HG03565 (cell line): ENCODE results near the gene FUT7.
"Not testable (repeated sequence)": the region's sequence is repeated elsewhere in the genome, so short reads cannot be mapped to it uniquely, and the experiment has no call there.

Experiments used
- ATAC-seq: cut with Tn5 transposase; IDR thresholded peaks from one replicate; pipeline ENCODE4 v1.9.1; 2021; ENCODE audit warnings: mild to moderate bottlenecking, moderate library complexity; ENCODE audit not compliant: unreplicated experiment

The FUT7 gene

DNA sequence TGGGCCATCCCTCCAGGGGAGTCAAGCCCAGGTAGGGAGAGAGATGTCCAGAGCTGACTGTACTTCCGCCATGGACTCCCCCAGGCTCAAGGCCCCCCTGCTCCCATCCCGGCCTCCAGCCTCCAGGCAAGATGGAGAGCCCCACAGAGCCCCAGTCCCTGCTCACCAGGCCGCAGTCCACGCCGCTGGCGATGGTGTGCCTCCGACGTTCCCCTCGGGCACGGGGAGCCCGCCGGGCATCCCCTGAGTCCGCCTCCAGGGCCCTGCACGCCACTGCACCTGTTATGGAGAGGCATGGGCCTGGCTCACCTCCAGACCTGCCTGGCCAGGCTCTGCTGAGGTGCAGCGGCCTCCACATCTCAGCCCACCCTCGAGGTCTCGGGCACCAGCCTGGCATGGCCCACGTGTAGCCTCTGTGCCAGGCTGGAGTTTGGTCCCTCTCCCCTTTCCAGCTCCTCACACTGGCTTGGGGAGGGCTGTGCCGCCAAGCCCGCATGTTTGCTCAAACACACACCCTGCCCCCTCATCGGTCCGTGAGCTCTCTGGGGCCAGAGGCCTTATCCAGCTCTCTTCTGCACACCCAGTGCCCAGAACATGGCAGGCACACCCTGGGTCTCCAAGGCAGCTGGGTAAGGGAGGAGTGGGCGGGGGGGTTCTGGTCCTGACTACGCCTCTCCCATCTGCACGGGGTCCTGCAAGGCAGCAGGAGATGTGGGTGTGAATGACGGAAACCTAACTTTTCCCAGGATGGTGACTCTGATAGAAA lies 34.4 kb upstream of the FUT7 start:
- ATAC-seq, result no peak

GRCh38 chr9:137065336-137065967 lies 33.6 kb upstream of the FUT7 start:
- no peak for ATAC-seq

- no peak for ATAC-seq
Measured at GRCh38 chr9:137064880-137065164, 32.9 kb upstream of the FUT7 start.

GRCh38 chr9:137064027-137064879 lies 32.4 kb upstream of the FUT7 start:
- no peak for ATAC-seq

DNA sequence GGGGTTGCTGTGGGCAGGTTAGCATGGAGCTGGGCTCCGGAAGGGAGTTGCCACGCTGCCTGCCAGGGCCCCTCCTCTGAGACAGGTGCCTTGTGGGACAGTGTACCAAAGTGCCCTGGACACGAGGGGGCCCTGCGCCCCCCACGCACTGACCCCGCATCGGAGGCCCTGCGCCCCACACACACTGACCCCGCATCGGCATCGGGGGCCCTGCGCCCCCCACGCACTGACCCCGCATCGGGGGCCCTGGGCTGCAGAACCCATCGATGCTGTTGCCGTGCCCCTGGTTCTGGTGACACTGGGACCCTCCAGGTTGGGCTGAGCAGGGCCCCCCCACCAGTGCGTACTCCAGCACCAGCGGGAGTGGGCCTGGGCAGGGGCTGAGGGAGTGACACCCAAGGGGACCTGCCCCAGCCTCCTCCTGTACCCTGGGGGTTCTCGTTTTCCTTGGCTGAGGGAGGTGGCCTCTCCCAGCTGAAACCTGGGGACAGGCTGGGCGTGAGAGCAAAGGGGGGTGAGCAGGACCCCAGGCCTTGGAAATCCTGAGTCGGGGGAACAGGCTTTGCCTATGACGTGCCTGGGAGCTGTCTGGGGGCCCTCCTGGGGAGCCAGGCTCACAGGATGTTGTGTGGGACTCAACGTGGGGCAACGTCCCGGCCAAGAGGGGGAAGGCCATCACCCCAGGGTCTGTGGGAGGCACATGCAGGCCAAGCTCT lies 31.6 kb upstream of the FUT7 start:
- no peak for ATAC-seq

GRCh38 chr9:137062798-137063197 lies 30.9 kb upstream of the FUT7 start:
- ATAC-seq, result not testable (repeated sequence)

DNA sequence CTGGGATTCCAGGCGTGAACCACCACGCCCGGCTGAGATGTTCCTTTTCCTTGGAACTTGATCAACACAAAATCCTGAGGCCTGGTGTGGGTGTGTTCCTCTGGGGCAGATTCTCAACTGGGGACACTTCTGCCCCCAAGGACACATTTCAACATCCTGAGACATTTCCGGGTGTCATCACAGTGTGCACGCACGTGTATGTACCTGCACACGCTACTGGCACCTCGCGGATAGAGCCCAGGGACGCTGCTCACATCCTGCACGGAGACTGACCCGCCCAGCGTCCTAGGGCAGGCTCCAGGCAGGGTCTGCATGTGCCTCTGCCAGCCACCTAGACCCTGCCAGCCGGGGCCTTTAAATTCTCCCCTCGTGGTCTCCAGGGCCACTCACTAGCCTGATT lies 30.5 kb upstream of the FUT7 start:
- ATAC-seq, result no peak

GRCh38 chr9:137058521-137059234 lies 26.8 kb upstream of the FUT7 start:
- ATAC-seq, result no peak

GRCh38 chr9:137057545-137057944 lies 25.7 kb upstream of the FUT7 start:
- ATAC-seq, result no peak

DNA sequence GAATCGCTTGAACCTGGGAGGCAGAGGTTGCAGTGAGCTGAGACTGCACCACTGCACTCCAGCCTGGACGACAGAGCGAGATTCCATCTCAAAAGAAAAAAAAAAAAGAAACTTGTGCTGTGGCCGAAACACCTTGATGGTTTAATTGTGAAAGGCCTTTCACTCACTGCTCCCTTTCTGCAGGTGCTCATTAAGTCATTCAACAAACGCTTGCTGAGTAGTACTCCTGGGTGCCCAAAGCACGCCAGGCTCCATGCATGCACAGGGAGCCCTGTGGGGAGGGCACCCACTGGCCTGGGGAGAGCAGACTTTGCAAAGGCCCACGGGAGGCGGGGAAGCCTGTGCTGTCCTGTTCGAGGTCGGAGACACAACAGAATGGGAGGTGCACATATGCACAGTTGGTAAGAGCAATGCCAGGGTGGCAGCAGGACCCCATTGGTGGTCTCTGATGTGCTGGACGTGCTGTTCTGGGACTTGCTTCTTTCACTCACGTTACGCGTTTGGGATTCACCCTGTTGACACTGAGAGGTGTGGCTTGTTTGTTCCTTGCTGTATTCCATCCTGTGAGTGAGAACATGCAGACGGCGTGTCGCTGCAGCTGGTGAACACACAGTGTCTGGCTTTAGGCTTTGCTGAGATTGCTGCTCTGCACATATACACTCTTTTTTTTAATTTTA lies 25.0 kb upstream of the FUT7 start:
- no peak for ATAC-seq

GRCh38 chr9:137055385-137056364 lies 23.8 kb upstream of the FUT7 start:
- ATAC-seq, result no peak

DNA sequence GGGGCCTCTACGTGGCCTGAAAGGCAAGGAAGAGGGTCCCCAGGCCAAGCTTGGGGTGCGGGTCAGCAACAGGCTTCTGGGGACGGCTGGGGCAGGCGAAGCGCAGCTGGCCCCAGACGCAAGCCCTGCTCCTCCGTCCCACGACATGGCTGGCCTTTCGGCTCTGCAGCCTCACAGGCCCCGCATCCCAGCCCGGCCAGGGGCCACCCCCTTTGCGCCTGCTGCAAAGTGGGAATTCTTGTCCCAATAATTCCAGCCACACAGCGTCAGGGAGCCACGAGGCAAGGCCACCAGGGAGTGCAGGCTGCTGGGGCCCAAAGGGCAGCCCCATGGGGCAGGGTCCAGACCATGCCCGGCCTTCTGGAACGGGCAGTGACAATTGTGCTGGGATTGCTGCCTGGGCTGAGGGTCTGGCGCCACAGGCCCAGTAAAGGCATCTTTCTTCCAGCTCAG lies 23.1 kb upstream of the FUT7 start:
- ATAC-seq, result no peak

DNA sequence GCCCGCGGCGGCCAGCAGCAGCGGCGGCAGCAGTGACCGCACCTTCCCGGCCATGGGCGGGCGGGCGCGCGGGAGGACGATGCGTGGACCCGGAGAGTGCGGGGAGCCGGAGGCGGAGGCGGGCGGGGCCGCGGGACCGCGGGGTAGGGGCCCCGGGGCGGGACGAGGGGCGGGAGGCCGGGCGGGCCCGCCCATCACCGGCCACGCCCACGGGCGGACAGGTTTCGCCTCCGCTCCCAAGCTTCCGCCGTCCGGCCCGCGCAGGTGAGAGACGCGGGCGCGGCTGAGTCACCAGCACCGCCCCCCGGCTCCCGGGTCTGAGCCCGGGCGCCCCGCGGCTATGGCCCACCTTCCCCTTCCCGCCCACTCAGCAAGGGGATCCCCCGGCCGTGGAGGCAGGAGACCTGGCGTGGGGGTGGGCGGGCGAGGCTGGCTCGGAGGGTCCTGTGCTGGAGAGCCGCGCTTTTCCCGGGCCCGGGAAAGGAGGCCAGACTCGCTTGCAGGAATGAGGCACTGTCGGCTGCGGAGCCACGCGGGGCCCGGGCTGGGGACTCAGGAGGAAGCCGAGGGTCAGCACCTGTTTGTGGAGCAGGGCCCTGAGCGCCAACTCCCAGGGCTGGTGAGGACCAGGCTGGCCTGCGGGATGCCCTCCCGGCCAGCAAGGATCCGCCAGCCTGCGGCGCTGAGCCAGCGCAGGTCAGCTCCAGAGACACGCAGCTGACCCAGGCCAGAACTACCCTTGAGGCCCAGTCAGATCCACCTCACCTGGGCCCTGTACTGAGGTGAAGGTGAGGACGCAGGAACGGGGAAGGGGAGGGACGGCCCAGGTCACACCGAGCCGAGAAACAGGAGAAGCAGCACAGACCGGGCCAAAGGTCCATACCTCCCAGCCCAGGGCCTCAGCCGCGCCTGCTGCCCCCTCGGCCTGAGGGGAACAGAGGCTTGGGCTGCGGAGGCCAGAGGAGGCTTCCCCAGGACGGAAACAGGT lies 22.4 kb upstream of the FUT7 start, which contains the start of gene ENTPD2:
TSS of gene ENTPD2 (minus strand) at position 118 of the 988 bp plus-strand sequence. CDS start at position 54, 64 bp downstream.
- ATAC-seq, result no peak

GRCh38 chr9:137052998-137053943 lies 21.4 kb upstream of the FUT7 start:
- ATAC-seq, result no peak

- no peak for ATAC-seq
Measured at GRCh38 chr9:137052293-137052692, 20.4 kb upstream of the FUT7 start.

- no peak for ATAC-seq
Measured at GRCh38 chr9:137051145-137051724, 19.3 kb upstream of the FUT7 start.
